Mesothelial cell of epicardium (in vitro differentiated cells): ENCODE data around the gene THSD4. TPM values are rescaled to one million over a fixed set of nuclear protein-coding genes. Genes with fewer than 3 reads are reported as not detected.

ENCODE experiments used
- DNase-seq, 2 experiments: peaks; one replicate each; pipeline ENCODE4 v3.0.0; 2021; ENCODE audit warnings: low spot score in 2 of 2; ENCODE audit not compliant: unreplicated experiment in 2 of 2
- H3K27ac Mint-ChIP-seq: 2 replicates; pipeline ENCODE4 v1.8.0; 2021; ENCODE audit warnings: mixed read lengths
- H3K27me3 Mint-ChIP-seq: 2 replicates; pipeline ENCODE4 v1.8.0; 2021; ENCODE audit warnings: low read depth, mixed read lengths
- H3K36me3 Mint-ChIP-seq: 2 replicates; pipeline ENCODE4 v1.8.0; 2021; ENCODE audit warnings: mixed read lengths
- H3K4me1 Mint-ChIP-seq: 2 replicates; pipeline ENCODE4 v1.8.0; 2021; ENCODE audit warnings: mixed read lengths
- H3K4me3 Mint-ChIP-seq: 2 replicates; pipeline ENCODE4 v1.8.0; 2021; ENCODE audit warnings: mild to moderate bottlenecking, moderate library complexity, mixed read lengths
- H3K9me3 Mint-ChIP-seq: 2 replicates; pipeline ENCODE4 v1.8.0; 2021; ENCODE audit warnings: mixed read lengths
- CTCF ChIP-seq: fragments of 200-600 bp; sonication (generic); IDR thresholded peaks from one replicate; pipeline ENCODE4 v1.5.0; 2021; ENCODE audit warnings: antibody characterized with exemption; ENCODE audit not compliant: unreplicated experiment
- total RNA-seq: library from RNA; stranded (reverse); gene quantifications from 3 replicates; pipeline ENCODE4 v1.2.1, GENCODE V29; 2021

THSD4 gene
- total RNA-seq, 1 donor from 2014 or later, result 93.9 TPM

- Mint-ChIP-seq H3K27me3 (no peaks in the 10 kb centered on the region), H3K36me3 (peaks cover 7% of the 10 kb centered on the region), H3K9me3 (no peaks in the 10 kb centered on the region), H3K4me1 (peaks cover 30% of the 10 kb centered on the region), H3K27ac (no peak overlapping the region), H3K4me3 (no peak overlapping the region)
- DNase-seq, result no peak
- TF ChIP-seq CTCF, result no peak
Measured at GRCh38 chr15:71562251-71562650, 447.0 kb downstream of the THSD4 start.

GRCh38 chr15:71564217-71564616, 448.9 kb downstream of the THSD4 start:
- Mint-ChIP-seq H3K4me3 (no peak overlapping the region), H3K27ac (no peak overlapping the region), H3K9me3 (no peaks in the 10 kb centered on the region), H3K36me3 (peaks cover 3% of the 10 kb centered on the region), H3K27me3 (no peaks in the 10 kb centered on the region), H3K4me1 (peaks cover 25% of the 10 kb centered on the region)
- no peak for TF ChIP-seq CTCF
- DNase-seq, result no peak

- Mint-ChIP-seq H3K4me1 (peaks cover 20% of the 10 kb centered on the region), H3K27me3 (no peaks in the 10 kb centered on the region), H3K9me3 (no peaks in the 10 kb centered on the region), H3K4me3 (no peak overlapping the region), H3K27ac (peak overlapping the region; percentile 45), H3K36me3 (peaks cover 3% of the 10 kb centered on the region)
- DNase-seq, result no peak
- no peak for TF ChIP-seq CTCF
Measured at GRCh38 chr15:71565006-71565405, 449.7 kb downstream of the THSD4 start.

- peak overlapping the region; percentile 45 for H3K27ac Mint-ChIP-seq
- H3K36me3 Mint-ChIP-seq, result peaks cover 3% of the 10 kb centered on the region
- no peak overlapping the region for H3K4me3 Mint-ChIP-seq
- peaks cover 17% of the 10 kb centered on the region for H3K4me1 Mint-ChIP-seq
- no peak for DNase-seq
- no peaks in the 10 kb centered on the region for H3K9me3 Mint-ChIP-seq
- no peak for TF ChIP-seq CTCF
- no peaks in the 10 kb centered on the region for H3K27me3 Mint-ChIP-seq
Measured at GRCh38 chr15:71565631-71566160, 450.4 kb downstream of the THSD4 start.

- Mint-ChIP-seq H3K4me1 (peaks cover 16% of the 10 kb centered on the region), H3K27ac (peak overlapping the region; percentile 51), H3K9me3 (no peaks in the 10 kb centered on the region), H3K36me3 (peaks cover 3% of the 10 kb centered on the region), H3K4me3 (no peak overlapping the region), H3K27me3 (no peaks in the 10 kb centered on the region)
- no peak for DNase-seq
- TF ChIP-seq CTCF, result no peak
Measured at GRCh38 chr15:71566226-71566625, 451.0 kb downstream of the THSD4 start.

- no peak overlapping the region for H3K4me3 Mint-ChIP-seq
- no peaks in the 10 kb centered on the region for H3K27me3 Mint-ChIP-seq
- H3K27ac Mint-ChIP-seq, result no peak overlapping the region
- peaks cover 2% of the 10 kb centered on the region for H3K36me3 Mint-ChIP-seq
- H3K4me1 Mint-ChIP-seq, result peaks cover 13% of the 10 kb centered on the region
- no peak for DNase-seq
- TF ChIP-seq CTCF, result no peak
- H3K9me3 Mint-ChIP-seq, result no peaks in the 10 kb centered on the region
Measured at GRCh38 chr15:71567173-71567572, 451.9 kb downstream of the THSD4 start.
